HepG2 (cell line): ENCODE data around the gene PPP1R13L. TPM values are rescaled to one million over a fixed set of nuclear protein-coding genes. Genes with fewer than 3 reads are reported as not detected.

Experiments used
- GABPA ChIP-seq, 2 experiments: IDR thresholded peaks; 2 replicates each; pipeline ENCODE4 v1.6.1; 2011 to 2016; ENCODE audit warnings: low read depth in 2 of 2, low read length in 1 of 2, missing biosample characterization in 1 of 2, missing genetic modification characterization in 1 of 2
- HIVEP1 ChIP-seq: sonication (generic); formaldehyde crosslinking; IDR thresholded peaks from 2 replicates; pipeline ENCODE4 v1.4.0; 2020; ENCODE audit warnings: mild to moderate bottlenecking, missing genetic modification reagents
- HOXA3 ChIP-seq: sonication (generic); formaldehyde crosslinking; IDR thresholded peaks from 2 replicates; pipeline ENCODE4 v1.5.0; 2020; ENCODE audit warnings: missing genetic modification reagents
- HOXA9 ChIP-seq: sonication (generic); formaldehyde crosslinking; IDR thresholded peaks from 2 replicates; pipeline ENCODE4 v1.8.1; 2022; ENCODE audit warnings: missing genetic modification reagents, mild to moderate bottlenecking, moderate library complexity, borderline replicate concordance
- NONO ChIP-seq, 2 experiments: fragments of 450-650 bp in 1 of 2; sonication (generic) in 1 of 2; formaldehyde crosslinking in 1 of 2; IDR thresholded peaks in 1 of 2; conservative IDR thresholded peaks in 1 of 2; 2 replicates each; pipeline versions ENCODE4 v1.6.1 to v1.8.0; 2017 to 2022; ENCODE audit warnings: mild to moderate bottlenecking in 1 of 2, missing genetic modification reagents in 1 of 2, moderate library complexity in 1 of 2
- ZBTB3 ChIP-seq: sonication (generic); formaldehyde crosslinking; IDR thresholded peaks from 2 replicates; pipeline ENCODE4 v1.4.0; 2020; ENCODE audit warnings: low read depth, mild to moderate bottlenecking, moderate library complexity, missing genetic modification reagents, borderline replicate concordance
- ZEB1 ChIP-seq: IDR thresholded peaks from 2 replicates; pipeline ENCODE4 v1.6.1; 2012; ENCODE audit warnings: mild to moderate bottlenecking, low read depth, inconsistent platforms; ENCODE audit not compliant: insufficient replicate concordance
- ZNF12 ChIP-seq: sonication (generic); formaldehyde crosslinking; IDR thresholded peaks from 2 replicates; pipeline ENCODE4 v1.5.0; 2020; ENCODE audit warnings: missing genetic modification reagents
- ZNF121 ChIP-seq: sonication (generic); formaldehyde crosslinking; IDR thresholded peaks from 2 replicates; pipeline ENCODE4 v1.5.0; 2020; ENCODE audit warnings: mild to moderate bottlenecking, missing genetic modification reagents
- ZNF124 ChIP-seq: sonication (generic); formaldehyde crosslinking; IDR thresholded peaks from 2 replicates; pipeline ENCODE4 v1.4.0; 2020; ENCODE audit warnings: missing genetic modification reagents
- ZNF530 ChIP-seq: sonication (generic); formaldehyde crosslinking; IDR thresholded peaks from 2 replicates; pipeline ENCODE4 v1.5.0; 2020; ENCODE audit warnings: low read depth, mild to moderate bottlenecking, missing genetic modification reagents
- ZNF558 ChIP-seq: sonication (generic); formaldehyde crosslinking; IDR thresholded peaks from 2 replicates; pipeline ENCODE4 v1.9.0; 2022; ENCODE audit warnings: mild to moderate bottlenecking, missing genetic modification reagents, borderline replicate concordance
- ZNF570 ChIP-seq: sonication (generic); formaldehyde crosslinking; IDR thresholded peaks from 2 replicates; pipeline ENCODE4 v1.4.0; 2020; ENCODE audit warnings: mild to moderate bottlenecking, missing genetic modification reagents, borderline replicate concordance
- ZNF598 ChIP-seq: sonication (generic); formaldehyde crosslinking; IDR thresholded peaks from 2 replicates; pipeline ENCODE4 v1.5.1; 2020; ENCODE audit warnings: mild to moderate bottlenecking, missing genetic modification reagents, borderline replicate concordance
- polyA plus RNA-seq, 8 experiments: library from polyadenylated mRNA; depleted of rRNA in 3 of 8; stranded (reverse) in 7 of 8; unstranded in 1 of 8; fragments of >200 nt; fragmentation: Illumina TruSeq in 4 of 8; extraction: Trizol in 4 of 8; gene quantifications; 2 replicates each; pipeline versions ENCODE4 v1.2.1 to v1.2.3, GENCODE V29; 2011 to 2016; ENCODE audit warnings: low read depth in 4 of 8, missing spikeins in 1 of 8, mixed read lengths in 1 of 8; ENCODE audit not compliant: insufficient read depth in 1 of 8
- total RNA-seq, 5 experiments: library from RNA; depleted of rRNA; stranded (reverse); fragments of >200 nt; fragmentation: Illumina TruSeq; extraction: Trizol; gene quantifications; 2 replicates each; pipeline ENCODE4 v1.2.3, GENCODE V29; 2016; ENCODE audit warnings: low read depth in 1 of 5
- TF ChIP-seq, protein P1 (sequence below): IDR thresholded peaks from 2 replicates; pipeline ENCODE4 v1.6.1; 2016
- TF ChIP-seq, protein P2 (sequence below): sonication (generic); formaldehyde crosslinking; IDR thresholded peaks from 2 replicates; pipeline ENCODE4 v1.4.0; 2020; ENCODE audit warnings: mild to moderate bottlenecking, missing genetic modification reagents
- TF ChIP-seq, protein P3 (sequence below): sonication (generic); formaldehyde crosslinking; IDR thresholded peaks from 2 replicates; pipeline ENCODE4 v1.5.0; 2020; ENCODE audit warnings: missing genetic modification reagents
- TF ChIP-seq, protein P4 (sequence below): IDR thresholded peaks from 2 replicates; pipeline ENCODE4 v1.6.1; 2016; ENCODE audit warnings: low read depth
- TF ChIP-seq, protein P5 (sequence below), 2 experiments: IDR thresholded peaks; 2 replicates each; pipeline ENCODE4 v1.6.1; 2011 to 2012; ENCODE audit warnings: low read length in 2 of 2, borderline replicate concordance in 1 of 2, low read depth in 1 of 2, mild to moderate bottlenecking in 1 of 2, moderate library complexity in 1 of 2

Gene PPP1R13L
- total and polyA plus RNA-seq, 2 of the 13 experiments (the other 11 are each of a cell fraction or from before 2014, with no cell fraction given): 1.3 to 6.6 TPM

DNA sequence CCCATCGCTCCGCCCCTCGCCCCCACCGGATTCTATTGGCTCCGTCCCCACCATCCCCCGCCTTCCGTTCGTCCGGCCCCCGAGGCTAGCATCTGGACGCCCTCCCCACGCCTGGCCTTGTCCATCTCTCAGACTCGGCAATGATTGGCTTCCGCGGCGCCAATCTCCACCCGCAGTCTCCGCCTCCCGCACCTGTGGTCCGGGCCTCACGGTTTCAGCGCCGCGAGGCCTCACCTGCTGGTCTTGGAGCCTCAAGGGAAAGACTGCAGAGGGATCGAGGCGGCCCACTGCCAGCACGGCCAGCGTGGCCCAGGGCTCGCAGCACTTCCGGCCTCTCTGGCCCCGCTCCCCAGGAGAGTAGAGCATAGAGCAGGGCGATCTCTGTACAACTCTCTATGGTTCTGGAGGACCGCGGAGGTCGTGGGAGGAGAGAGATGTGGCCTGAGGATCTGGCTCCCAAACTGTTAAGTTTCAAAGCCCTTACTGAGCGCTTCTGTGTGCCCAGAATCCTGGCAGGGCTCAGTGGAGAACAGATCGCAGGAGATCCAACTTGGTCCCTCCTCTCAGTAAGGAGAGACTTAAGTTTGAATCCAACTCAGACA lies 18.8 kb upstream of the PPP1R13L start, which contains the start of gene ERCC1 (continued):
- TF ChIP-seq, protein P1, sequence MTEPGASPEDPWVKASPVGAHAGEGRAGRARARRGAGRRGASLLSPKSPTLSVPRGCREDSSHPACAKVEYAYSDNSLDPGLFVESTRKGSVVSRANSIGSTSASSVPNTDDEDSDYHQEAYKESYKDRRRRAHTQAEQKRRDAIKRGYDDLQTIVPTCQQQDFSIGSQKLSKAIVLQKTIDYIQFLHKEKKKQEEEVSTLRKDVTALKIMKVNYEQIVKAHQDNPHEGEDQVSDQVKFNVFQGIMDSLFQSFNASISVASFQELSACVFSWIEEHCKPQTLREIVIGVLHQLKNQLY (CRISPR knock-in tag): peak; percentile 64
- TF ChIP-seq HOXA9 (CRISPR knock-in tag) (no peak), HIVEP1 (CRISPR knock-in tag) (peak; percentile 82), ZNF570 (CRISPR knock-in tag) (no peak), ZNF530 (no peak), ZNF12 (CRISPR knock-in tag) (no peak), ZNF124 (CRISPR knock-in tag) (peak; percentile 65; the same call in 1 of the 2 replicates), HOXA3 (CRISPR knock-in tag) (no peak; the same call in 1 of the 2 replicates), ZNF558 (peak; percentile 63; the same call in 1 of the 2 replicates), GABPA (IDR thresholded peaks at IDR 0.05; ENCODE audit: low read depth, low read length) (peak; percentile 77), GABPA (CRISPR knock-in tag; IDR thresholded peaks at IDR 0.05; ENCODE audit: low read depth) (peak; percentile 95), ZNF121 (CRISPR knock-in tag) (no peak), ZNF598 (0 out of 2 replicates have a peak, but pooled peaks have one; percentile 49), NONO (IDR thresholded peaks at IDR 0.05) (no peak), NONO (CRISPR knock-in tag; conservative IDR thresholded peaks at IDR 0.05) (peak; percentile 84), ZEB1 (peak; percentile 93), ZBTB3 (CRISPR knock-in tag) (peak; percentile 68)
- TF ChIP-seq, protein P2, sequence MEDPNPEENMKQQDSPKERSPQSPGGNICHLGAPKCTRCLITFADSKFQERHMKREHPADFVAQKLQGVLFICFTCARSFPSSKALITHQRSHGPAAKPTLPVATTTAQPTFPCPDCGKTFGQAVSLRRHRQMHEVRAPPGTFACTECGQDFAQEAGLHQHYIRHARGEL (CRISPR knock-in tag): no peak
- TF ChIP-seq, protein P3, sequence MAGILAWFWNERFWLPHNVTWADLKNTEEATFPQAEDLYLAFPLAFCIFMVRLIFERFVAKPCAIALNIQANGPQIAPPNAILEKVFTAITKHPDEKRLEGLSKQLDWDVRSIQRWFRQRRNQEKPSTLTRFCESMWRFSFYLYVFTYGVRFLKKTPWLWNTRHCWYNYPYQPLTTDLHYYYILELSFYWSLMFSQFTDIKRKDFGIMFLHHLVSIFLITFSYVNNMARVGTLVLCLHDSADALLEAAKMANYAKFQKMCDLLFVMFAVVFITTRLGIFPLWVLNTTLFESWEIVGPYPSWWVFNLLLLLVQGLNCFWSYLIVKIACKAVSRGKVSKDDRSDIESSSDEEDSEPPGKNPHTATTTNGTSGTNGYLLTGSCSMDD (CRISPR knock-in tag): no peak
- TF ChIP-seq, protein P4, sequence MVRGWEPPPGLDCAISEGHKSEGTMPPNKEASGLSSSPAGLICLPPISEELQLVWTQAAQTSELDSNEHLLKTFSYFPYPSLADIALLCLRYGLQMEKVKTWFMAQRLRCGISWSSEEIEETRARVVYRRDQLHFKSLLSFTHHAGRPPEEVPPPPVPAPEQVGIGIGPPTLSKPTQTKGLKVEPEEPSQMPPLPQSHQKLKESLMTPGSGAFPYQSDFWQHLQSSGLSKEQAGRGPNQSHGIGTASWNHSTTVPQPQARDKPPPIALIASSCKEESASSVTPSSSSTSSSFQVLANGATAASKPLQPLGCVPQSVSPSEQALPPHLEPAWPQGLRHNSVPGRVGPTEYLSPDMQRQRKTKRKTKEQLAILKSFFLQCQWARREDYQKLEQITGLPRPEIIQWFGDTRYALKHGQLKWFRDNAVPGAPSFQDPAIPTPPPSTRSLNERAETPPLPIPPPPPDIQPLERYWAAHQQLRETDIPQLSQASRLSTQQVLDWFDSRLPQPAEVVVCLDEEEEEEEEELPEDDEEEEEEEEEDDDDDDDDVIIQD: peak; percentile 46; the same call in 1 of the 2 replicates
- TF ChIP-seq, protein P5, sequence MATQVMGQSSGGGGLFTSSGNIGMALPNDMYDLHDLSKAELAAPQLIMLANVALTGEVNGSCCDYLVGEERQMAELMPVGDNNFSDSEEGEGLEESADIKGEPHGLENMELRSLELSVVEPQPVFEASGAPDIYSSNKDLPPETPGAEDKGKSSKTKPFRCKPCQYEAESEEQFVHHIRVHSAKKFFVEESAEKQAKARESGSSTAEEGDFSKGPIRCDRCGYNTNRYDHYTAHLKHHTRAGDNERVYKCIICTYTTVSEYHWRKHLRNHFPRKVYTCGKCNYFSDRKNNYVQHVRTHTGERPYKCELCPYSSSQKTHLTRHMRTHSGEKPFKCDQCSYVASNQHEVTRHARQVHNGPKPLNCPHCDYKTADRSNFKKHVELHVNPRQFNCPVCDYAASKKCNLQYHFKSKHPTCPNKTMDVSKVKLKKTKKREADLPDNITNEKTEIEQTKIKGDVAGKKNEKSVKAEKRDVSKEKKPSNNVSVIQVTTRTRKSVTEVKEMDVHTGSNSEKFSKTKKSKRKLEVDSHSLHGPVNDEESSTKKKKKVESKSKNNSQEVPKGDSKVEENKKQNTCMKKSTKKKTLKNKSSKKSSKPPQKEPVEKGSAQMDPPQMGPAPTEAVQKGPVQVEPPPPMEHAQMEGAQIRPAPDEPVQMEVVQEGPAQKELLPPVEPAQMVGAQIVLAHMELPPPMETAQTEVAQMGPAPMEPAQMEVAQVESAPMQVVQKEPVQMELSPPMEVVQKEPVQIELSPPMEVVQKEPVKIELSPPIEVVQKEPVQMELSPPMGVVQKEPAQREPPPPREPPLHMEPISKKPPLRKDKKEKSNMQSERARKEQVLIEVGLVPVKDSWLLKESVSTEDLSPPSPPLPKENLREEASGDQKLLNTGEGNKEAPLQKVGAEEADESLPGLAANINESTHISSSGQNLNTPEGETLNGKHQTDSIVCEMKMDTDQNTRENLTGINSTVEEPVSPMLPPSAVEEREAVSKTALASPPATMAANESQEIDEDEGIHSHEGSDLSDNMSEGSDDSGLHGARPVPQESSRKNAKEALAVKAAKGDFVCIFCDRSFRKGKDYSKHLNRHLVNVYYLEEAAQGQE (IDR thresholded peaks at IDR 0.05; ENCODE audit: borderline replicate concordance in 1 of 2, low read depth in 1 of 2, low read length in 2 of 2): peak in 1 of 2 experiments; percentile 41; a peak in 1 of 4 replicates
